Activated CD8-positive, alpha-beta memory T cell treated with anti-CD3 and anti-CD28 coated beads, Interleukin-2, amount 50 U/mL, for 24 hours (primary cell): ENCODE measurements around the gene ALDH1A3.

Experiments used
- DNase-seq: peaks from one replicate; pipeline ENCODE4 v3.0.0-alpha.2; 2020; ENCODE audit errors: extremely low read depth

Gene ALDH1A3

DNA sequence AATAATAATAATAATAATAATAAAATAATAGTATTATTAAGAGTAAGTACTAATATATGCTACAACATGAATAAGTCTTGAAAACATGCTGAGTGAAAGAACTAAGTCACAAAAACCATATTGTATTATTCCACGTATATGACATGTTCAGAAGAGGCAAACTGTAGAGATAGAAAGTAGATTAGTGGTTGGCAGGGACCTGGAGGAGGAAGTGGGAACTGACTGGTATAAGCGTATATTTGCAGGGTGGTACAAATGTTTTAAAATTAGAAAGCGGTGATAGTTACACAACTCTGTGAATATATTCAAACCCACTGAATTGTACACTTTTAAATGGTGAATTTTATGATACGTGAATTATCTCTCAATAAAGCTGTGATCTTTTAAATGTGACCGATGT lies 72.3 kb downstream of the ALDH1A3 start:
- no peak for DNase-seq

DNA sequence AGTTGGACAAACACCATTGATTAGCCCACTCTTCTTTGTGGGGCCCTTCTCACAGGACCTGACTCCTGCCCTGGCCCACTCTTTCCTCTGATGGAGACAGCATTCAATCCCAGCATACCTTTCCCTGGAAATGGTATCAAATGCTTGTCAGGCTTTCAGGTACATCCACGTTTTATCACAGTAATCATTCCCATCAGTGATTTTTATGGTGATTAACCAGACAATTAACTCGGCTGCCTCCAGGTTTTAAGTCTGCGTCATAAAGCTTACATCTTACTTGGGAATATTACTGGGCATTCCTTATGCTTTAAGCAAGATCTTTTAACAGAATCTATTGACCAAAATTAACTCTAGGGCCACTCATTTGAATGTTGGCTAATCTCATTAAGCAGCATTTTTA lies 72.9 kb downstream of the ALDH1A3 start:
- no peak for DNase-seq

DNA sequence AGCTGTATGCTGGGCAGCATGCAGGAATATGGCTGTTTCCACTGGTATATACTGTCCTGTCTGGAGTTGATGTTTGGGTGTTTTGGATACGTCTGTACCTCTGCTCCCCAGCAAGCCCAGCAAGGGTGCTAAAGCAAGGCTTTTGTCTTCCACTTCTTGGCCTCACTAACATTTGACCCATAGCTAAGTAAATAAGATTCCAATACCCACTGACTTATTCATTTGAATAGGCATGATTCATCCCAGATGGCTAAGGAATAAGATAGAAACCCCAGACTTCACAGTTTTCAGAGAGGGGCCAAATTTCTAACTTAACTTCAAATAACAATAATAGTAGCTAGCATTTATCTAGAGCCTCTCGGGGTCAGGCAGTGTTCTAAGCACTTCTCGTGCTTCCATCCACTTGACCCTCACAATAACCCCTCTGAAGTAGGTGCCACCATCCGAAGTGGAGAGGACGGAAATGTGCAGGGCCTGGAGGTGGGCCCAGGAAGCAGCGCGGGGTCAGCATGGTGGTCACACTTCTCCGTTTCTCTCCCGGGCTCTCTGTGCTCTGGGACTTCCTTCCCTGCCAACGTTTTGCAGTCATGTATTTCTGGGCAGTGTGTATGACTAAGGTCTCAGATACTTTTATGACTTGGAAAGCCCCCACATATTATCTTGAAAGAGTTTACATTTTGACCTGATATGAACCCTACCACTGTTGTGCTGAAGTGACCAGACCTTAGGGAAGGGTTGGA lies 78.9 kb downstream of the ALDH1A3 start:
- DNase-seq, result no peak

DNA sequence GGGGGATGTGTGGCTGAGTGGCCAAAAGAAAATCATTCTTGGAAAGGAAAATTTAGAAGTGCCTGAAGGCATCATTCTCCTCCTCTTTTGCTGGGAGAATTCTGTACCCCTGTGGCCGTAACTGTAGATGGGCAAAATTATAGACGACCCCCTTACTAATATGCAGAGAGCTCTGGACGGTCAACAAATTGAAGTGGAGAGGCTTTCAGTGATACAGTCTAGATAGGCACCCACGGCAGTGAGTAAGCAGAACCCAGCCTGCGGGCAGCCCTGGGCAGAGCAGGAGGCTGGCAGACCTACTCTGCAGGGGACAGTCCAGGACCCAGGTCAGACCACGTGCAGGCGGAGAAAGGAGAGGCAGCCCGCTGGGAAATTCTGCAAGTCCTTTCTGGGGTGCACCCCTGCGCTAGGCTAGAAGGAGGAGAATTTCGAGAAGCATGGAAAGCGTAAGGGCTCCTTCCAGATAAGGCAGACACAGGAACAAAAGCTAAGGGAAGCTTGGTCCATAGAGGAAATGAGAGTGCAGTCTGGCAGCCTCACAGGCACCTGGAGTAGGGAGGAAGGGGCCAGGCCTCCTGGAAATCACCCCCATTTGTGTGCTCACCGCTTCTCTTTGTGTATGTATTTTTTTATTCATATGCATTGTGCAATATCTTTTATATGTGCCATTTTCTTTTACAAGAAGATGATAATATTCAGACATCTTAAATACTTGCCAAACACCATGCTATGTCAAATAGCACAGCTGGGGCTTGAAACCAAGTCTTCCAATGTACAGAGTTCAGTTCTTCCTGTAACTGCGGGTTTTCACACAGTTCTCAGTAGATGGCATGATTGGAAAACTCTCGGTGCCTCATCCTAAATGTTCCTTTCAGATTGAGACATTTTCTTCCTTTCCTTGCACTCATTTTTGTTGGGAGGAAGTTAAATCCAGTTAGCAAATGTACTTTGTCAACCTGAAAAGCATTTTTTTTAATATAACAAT lies 79.7 kb downstream of the ALDH1A3 start:
- DNase-seq, result no peak
